Epithelial cell of esophagus (primary cell): ENCODE measurements around the gene TAF6.

Source experiments
- DNase-seq: peaks from one replicate; pipeline ENCODE4 v3.0.0; 2010; ENCODE audit warnings: low read depth
- H3K4me3 ChIP-seq: 2 replicates; pipeline ENCODE4 v1.5.1; 2011; ENCODE audit warnings: mild to moderate bottlenecking, low read length, control low read depth
- TF ChIP-seq, protein P1 (sequence below): IDR thresholded peaks from 2 replicates; pipeline ENCODE4 v1.5.1; 2011; ENCODE audit warnings: low read depth, mild to moderate bottlenecking, low read length, control low read depth, inconsistent platforms; ENCODE audit not compliant: insufficient read depth; ENCODE audit errors: missing control alignments

The TAF6 gene

DNA sequence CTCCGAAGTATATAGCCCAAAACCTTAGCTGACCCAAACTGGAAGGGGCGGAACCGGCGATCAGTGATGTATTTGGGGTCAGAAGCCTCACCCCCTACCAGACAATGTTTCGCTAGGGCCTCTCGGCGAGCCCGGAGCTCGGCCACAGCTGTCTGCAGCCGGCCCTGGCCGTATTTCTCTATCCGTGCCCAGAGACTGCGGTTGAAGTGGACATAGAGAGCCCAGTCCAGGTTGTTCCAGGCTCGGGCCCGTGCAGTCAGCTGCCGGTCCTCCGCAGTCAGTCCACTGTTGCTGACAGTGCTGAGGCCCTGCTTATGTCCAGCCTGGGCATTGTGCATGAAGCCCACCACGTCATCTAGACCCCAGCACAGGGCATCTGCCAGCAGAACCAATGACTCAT lies 40.9 kb upstream of the TAF6 start:
- H3K4me3 ChIP-seq = no peak overlapping the region
- no peak for DNase-seq
- TF ChIP-seq, protein P1, sequence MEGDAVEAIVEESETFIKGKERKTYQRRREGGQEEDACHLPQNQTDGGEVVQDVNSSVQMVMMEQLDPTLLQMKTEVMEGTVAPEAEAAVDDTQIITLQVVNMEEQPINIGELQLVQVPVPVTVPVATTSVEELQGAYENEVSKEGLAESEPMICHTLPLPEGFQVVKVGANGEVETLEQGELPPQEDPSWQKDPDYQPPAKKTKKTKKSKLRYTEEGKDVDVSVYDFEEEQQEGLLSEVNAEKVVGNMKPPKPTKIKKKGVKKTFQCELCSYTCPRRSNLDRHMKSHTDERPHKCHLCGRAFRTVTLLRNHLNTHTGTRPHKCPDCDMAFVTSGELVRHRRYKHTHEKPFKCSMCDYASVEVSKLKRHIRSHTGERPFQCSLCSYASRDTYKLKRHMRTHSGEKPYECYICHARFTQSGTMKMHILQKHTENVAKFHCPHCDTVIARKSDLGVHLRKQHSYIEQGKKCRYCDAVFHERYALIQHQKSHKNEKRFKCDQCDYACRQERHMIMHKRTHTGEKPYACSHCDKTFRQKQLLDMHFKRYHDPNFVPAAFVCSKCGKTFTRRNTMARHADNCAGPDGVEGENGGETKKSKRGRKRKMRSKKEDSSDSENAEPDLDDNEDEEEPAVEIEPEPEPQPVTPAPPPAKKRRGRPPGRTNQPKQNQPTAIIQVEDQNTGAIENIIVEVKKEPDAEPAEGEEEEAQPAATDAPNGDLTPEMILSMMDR = no peak

DNA sequence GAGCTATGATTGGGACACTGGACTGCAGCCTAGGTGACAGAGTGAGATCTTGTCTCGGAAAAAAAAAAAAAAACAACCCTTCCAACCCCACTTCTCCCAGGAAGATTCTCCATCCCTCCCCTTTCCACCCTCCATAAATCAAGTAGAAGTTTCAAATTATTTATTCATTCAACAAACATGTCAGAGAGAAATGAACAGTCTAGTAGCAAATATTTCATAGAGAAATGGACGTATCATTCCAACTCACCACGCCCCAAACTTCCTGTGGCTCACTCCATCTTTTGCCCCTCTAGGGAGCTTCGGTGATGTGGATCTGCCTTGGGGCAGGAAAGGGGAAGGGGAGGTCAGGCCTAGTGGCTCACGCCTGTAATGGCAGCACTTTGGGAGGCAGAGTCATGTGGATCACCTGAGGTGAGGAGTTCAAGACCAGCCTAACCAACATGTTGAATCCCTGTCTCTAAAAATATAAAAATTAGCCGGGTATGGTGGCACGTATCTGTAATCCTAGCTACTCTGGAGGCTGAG lies 40.0 kb upstream of the TAF6 start:
- DNase-seq = no peak
- peak overlapping the region; percentile 59 for H3K4me3 ChIP-seq
- TF ChIP-seq, protein P1 = no peak

DNA sequence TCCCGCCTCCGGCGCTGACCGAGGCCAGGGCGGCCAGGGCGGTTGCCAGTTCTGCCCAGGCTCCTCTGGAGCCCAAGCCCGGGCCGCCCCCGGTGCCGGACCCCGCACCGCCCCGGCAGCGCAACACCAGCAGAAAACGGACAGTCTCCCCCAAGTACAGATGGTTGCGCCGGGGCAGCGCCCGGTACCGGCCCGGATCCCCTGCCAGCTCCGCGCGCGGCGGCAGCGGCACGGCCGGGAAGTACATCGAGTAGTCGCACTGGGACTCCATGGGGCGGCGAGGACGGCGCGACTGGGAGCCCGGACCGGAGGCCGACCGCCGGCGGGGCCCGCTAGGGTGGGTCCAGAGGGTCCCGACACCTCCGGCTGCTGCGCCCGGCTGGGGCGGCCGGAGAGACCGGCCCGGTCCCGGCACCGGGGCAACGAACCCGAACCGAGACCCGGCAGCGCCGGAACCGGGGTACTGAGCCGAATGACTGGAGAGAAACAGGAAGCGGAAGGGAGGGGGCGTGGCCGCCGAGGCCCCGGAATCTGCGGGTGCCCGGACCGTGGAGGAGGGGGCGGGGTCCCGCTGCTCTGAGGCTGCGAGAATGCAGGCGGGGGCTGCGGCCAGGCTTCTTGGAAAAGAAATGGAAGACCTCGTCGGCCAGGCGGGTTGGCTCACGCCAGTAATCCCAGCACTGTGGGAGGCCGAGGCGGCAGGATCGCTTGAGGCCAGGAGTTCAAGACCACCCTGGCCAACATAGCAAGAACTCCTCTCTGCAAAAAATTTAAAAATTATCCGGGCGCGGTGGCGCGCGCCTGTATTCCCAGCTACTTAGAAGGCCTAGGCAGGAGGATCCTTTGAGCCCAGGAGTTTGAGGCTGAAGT lies 39.3 kb upstream of the TAF6 start, which contains the start of gene TRAPPC14:
Gene TRAPPC14, minus strand, starts transcription at position 495 of the 870 bp plus-strand sequence. Its CDS starts 224 bp downstream, at position 271.
- TF ChIP-seq, protein P1 = no peak
- H3K4me3 ChIP-seq = peak within 1 kb of the TSS; percentile 59
- DNase-seq = peak; percentile 80

DNA sequence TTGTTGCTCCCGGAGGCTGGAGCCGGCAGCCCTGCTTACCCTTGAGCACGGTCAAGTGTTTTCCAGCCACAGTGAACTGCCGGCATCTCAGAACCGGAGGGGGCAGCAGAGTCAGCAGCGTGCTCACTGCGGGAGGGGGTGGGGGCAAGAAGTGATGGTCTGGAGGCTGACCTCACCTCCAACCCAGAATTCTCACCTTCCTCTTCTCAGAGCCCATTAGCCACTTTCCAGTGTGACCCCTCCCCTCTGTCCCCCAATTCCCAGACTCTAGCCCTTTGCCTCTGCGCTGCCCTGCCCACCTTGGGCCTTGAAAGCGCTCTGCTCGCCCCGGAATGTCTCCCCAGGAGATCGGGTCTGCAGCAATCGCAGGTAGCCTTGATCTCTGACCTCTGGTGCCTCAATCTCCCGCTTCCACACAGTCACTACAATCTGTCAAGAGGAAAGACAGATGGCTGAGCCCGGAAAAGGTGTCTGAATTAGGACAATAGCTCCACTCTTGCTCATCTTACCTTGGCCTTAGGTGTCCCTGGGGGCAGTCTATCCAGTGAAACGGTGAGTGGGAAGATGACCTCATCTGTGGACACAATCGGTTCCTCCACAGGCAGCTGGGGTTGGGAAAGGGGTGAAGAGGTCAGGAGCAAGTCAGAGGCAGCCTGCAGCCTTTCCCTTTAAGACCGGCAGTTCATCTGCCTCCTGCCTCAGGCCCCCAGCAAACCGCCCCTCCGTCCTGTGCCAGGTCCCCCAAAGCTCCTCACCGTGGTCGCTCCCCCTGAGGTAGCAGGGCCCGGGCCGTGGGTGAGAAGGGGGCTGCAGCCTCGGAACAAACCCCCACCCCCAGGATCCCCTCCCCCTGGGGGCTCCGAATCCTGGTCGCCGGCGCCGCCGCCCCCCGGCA lies 38.4 kb upstream of the TAF6 start:
- TF ChIP-seq, protein P1 = peak; percentile 10
- H3K4me3 ChIP-seq = peak overlapping the region; percentile 59
- DNase-seq = peak; percentile 71

DNA sequence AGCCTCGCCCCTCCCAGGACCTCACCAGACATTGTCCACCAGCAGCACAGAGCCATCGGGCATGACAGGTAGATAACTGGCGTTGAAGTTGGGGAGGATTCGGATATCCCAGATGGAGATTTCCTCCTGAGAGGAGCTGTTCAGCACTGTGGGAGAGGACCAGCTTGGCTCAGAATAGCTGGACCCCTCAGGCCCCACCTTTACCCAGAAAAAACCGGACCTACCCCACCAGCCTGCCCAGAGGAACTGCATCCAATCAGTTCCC lies 37.8 kb upstream of the TAF6 start:
- no peak for DNase-seq
- peak overlapping the region; percentile 59 for H3K4me3 ChIP-seq
- TF ChIP-seq, protein P1 = no peak

DNA sequence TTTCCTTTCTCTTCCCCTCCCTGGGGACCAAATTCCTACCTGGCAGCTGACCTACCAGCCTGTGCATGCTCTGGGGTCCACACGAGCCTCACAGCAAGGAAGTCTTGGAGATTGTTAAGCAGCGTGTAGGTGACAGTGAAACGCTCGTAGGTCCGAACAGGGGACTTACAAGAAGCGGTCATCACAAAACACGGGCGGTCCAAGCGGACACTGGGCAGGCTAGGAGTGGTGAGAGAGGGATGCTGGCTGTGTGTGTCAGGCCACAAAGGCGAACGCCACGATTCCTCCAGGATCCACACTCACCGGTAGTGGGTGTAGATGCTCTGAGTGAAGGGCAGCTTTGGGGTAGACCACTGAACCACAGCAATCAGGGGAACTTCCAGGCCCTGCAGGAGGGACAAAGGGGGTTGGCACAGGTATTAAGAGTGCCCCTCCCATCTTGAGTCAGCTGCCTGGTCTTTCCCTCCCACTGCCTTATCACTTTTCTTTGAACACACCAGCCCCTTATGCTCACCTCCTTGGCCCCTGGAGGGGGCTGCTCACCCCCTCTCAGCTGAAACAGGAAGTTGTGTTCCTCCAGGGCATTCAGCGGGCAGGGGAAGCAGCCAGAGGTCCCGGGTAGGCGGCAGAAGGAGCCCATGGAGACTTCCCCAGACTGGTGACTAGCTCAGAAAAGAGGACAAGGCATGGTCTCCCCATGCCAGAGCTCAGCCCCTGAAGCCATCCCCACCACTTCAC lies 37.3 kb upstream of the TAF6 start:
- TF ChIP-seq, protein P1 = no peak
- DNase-seq = no peak
- no peak overlapping the region for H3K4me3 ChIP-seq
